ENCODE data around the gene BTG3. TPM values are rescaled to one million over a fixed set of nuclear protein-coding genes. Genes with fewer than 3 reads are reported as not detected.

BTG3 gene
- total and polyA plus RNA-seq, 2 donors (not counting 3 experiments of a cell fraction or from before 2014, with no cell fraction given), result 18.1 to 37.2 TPM

DNA sequence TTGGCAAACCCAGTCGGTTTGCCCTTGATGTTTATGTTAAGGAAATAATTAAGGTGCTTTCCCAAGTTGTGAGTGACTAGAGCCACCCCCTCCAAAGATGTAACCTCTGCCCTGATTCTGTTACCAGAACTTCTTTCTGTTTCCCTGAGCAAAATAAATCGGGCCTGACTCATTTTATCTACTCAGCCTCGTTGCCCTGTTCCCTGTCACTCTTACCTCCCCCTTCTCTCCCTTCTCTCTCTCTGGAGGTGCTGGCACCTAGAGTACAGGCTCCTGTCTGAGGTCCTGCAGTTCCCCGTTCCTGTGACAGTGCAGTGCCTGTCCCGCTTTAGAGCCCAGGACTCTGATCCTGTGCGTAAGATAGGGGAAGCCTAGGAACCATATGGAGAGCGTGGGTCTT is 64.4 kb downstream of the BTG3 start:
- FAIRE-seq (peak; percentile 59), DNase-seq (ENCODE audit: low read depth, low spot score) (no peak)
- no peak for TF ChIP-seq CTCF (IDR thresholded peaks at IDR 0.05; ENCODE audit: extremely low read depth in 1 of 2, insufficient read depth in 1 of 2, low read depth in 1 of 2, low read length in 2 of 2)
- no peak for TF ChIP-seq GATA2 (IDR thresholded peaks at IDR 0.05; ENCODE audit: insufficient read depth, insufficient read length, low read depth, low read length)
- TF ChIP-seq MYC (IDR thresholded peaks at IDR 0.05; ENCODE audit: low read depth, low read length), result no peak
- no peak for TF ChIP-seq FOS (IDR thresholded peaks at IDR 0.05; ENCODE audit: borderline replicate concordance, insufficient read depth, low read length)
- TF ChIP-seq POLR2AphosphoS5 (IDR thresholded peaks at IDR 0.05; ENCODE audit: insufficient read depth, low read depth, low read length), result no peak
- no peak for TF ChIP-seq JUN (IDR thresholded peaks at IDR 0.05; ENCODE audit: borderline replicate concordance, insufficient read depth, insufficient read length, low read depth)
- TF ChIP-seq EZH2 (IDR thresholded peaks at IDR 0.05; ENCODE audit: borderline replicate concordance, low read depth, low read length, severe bottlenecking), result no peak
- no peak for TF ChIP-seq MAX (IDR thresholded peaks at IDR 0.05; ENCODE audit: insufficient read depth, insufficient read length)
- no peak for TF ChIP-seq POLR2A (IDR thresholded peaks at IDR 0.05; ENCODE audit: low read depth, low read length)
- ChIA-PET CTCF (interaction anchor here (1.2 to 2.4 kb wide), 2 partner anchors 38 to 161 kb away, joined by 4 to 23 read pairs; no protein-coding TSS in a partner anchor), POLR2A (no interaction called here)
- no peaks in the 10 kb centered on the region for H3K9me3 ChIP-seq (replicated peaks; ENCODE audit: control insufficient read depth, insufficient read depth, low read length)
- H3K4me2 ChIP-seq (ENCODE audit: insufficient read depth, low read length), result no peak overlapping the region
- dilution Hi-C loops (cut with MboI; ENCODE audit: extremely low pct_ligation_motif_present, low sequenced_read_pairs), result no loop called here
- H3K27ac ChIP-seq (ENCODE audit: insufficient read depth, low read depth, low read length), result no peak overlapping the region
- H3K9me1 ChIP-seq (replicated peaks; ENCODE audit: control insufficient read depth, extremely low read depth, insufficient read depth, low read length), result no peaks in the 10 kb centered on the region
- BruUV-seq (replicated peaks), result no TSS peak
- intact Hi-C loops (cut with micrococcal nuclease), result no loop called here
- no peak overlapping the region for H3K4me3 ChIP-seq (replicated peaks in 1 of 3; ENCODE audit: insufficient read depth in 1 of 3, low read depth in 1 of 3, low read length in 3 of 3)
- H2AFZ ChIP-seq (ENCODE audit: low read depth, low read length), result no peak overlapping the region
- no peaks in the 10 kb centered on the region for H3K27me3 ChIP-seq (ENCODE audit: control insufficient read depth in 2 of 2, insufficient read depth in 2 of 2, low read length in 2 of 2)
- H3K4me1 ChIP-seq (ENCODE audit: control insufficient read depth, extremely low read depth, insufficient read depth, low read length), result no peaks in the 10 kb centered on the region
- no peaks in the 10 kb centered on the region for H4K20me1 ChIP-seq (replicated peaks; ENCODE audit: control insufficient read depth, extremely low read depth, insufficient read depth, low read length)
- no peaks in the 10 kb centered on the region for H3K36me3 ChIP-seq (ENCODE audit: control insufficient read depth in 2 of 2, extremely low read depth in 1 of 2, insufficient read depth in 2 of 2, low read length in 2 of 2)
- no peak overlapping the region for H3K9ac ChIP-seq (replicated peaks; ENCODE audit: extremely low read depth, insufficient read depth, low read length)
- no peaks in the 10 kb centered on the region for H3K79me2 ChIP-seq (ENCODE audit: control insufficient read depth, insufficient read depth, low read length)

Data from endothelial cell of umbilical vein (primary cell).